Liver (tissue), 9 donors: ENCODE results near the gene ASB7. TPM values are rescaled to one million over a fixed set of nuclear protein-coding genes. Genes with fewer than 3 reads are reported as not detected.

Experiments used
- DNase-seq: peaks from one replicate; pipeline ENCODE4 v3.0.0-alpha.2; 2017; ENCODE audit warnings: low spot score
- H3K27ac ChIP-seq, 2 donors: one replicate each; pipeline ENCODE4 v1.7.0; 2013; ENCODE audit warnings: inconsistent platforms in 2 of 2, low read length in 2 of 2, control low read depth in 1 of 2, low read depth in 1 of 2, mild to moderate bottlenecking in 1 of 2
- H3K27me3 ChIP-seq, 4 donors: one replicate each; pipeline versions ENCODE4 v1.6.1 to v1.7.0; 2013; ENCODE audit warnings: low read length in 3 of 4, inconsistent platforms in 1 of 4, mild to moderate bottlenecking in 1 of 4, moderate library complexity in 1 of 4; ENCODE audit not compliant: control insufficient read depth in 4 of 4, insufficient read depth in 4 of 4
- H3K36me3 ChIP-seq, 4 donors: one replicate each; pipeline versions ENCODE4 v1.6.1 to v1.7.0; 2013; ENCODE audit warnings: low read length in 3 of 4, mild to moderate bottlenecking in 3 of 4, low read depth in 1 of 4, moderate library complexity in 1 of 4; ENCODE audit not compliant: control insufficient read depth in 4 of 4, insufficient read depth in 3 of 4
- H3K4me1 ChIP-seq, 4 donors: one replicate each; pipeline versions ENCODE4 v1.6.1 to v1.7.0; 2013; ENCODE audit warnings: low read length in 3 of 4, mild to moderate bottlenecking in 3 of 4, moderate library complexity in 1 of 4; ENCODE audit not compliant: control insufficient read depth in 4 of 4, insufficient read depth in 4 of 4
- H3K4me3 ChIP-seq, 3 donors: one replicate each; pipeline versions ENCODE4 v1.6.1 to v1.7.0; 2013; ENCODE audit warnings: low read length in 3 of 3, control low read depth in 1 of 3, low read depth in 1 of 3, mild to moderate bottlenecking in 1 of 3
- H3K9ac ChIP-seq, 2 donors: one replicate each; pipeline ENCODE4 v1.7.0; 2013; ENCODE audit warnings: low read length in 2 of 2, mild to moderate bottlenecking in 2 of 2, moderate library complexity in 2 of 2, control low read depth in 1 of 2, low read depth in 1 of 2
- H3K9me3 ChIP-seq, 4 donors: one replicate each; pipeline versions ENCODE4 v1.6.1 to v1.7.0; 2013; ENCODE audit warnings: low read length in 3 of 4; ENCODE audit not compliant: control insufficient read depth in 4 of 4
- ATF3 ChIP-seq: IDR thresholded peaks from 2 replicates; pipeline ENCODE4 v1.6.1; 2016; ENCODE audit warnings: antibody characterized with exemption
- CTCF ChIP-seq: fragments of 150-350 bp; IDR thresholded peaks from 2 replicates; pipeline ENCODE4 v1.5.1; 2017; ENCODE audit warnings: improper control_type of control experiment, low read depth, low read length; ENCODE audit not compliant: missing input control
- FOXA1 ChIP-seq: IDR thresholded peaks from 2 replicates; pipeline ENCODE4 v1.6.1; 2016; ENCODE audit warnings: antibody characterized with exemption
- FOXA2 ChIP-seq: IDR thresholded peaks from 2 replicates; pipeline ENCODE4 v1.6.1; 2016; ENCODE audit warnings: antibody characterized with exemption
- GABPA ChIP-seq, 2 donors: IDR thresholded peaks in 1 of 2; conservative IDR thresholded peaks in 1 of 2; 2 replicates each; pipeline ENCODE4 v1.6.1; 2016; ENCODE audit warnings: antibody characterized with exemption in 2 of 2, mild to moderate bottlenecking in 1 of 2, moderate library complexity in 1 of 2
- HNF4A ChIP-seq, 2 donors: conservative IDR thresholded peaks; 2 replicates each; pipeline ENCODE4 v1.6.1; 2016; ENCODE audit warnings: antibody characterized with exemption in 2 of 2, mild to moderate bottlenecking in 2 of 2
- HNF4G ChIP-seq: IDR thresholded peaks from 2 replicates; pipeline ENCODE4 v1.6.1; 2016; ENCODE audit warnings: antibody characterized with exemption
- NR2F2 ChIP-seq: IDR thresholded peaks from 2 replicates; pipeline ENCODE4 v1.6.1; 2016; ENCODE audit warnings: antibody characterized with exemption
- RAD21 ChIP-seq, 2 donors: IDR thresholded peaks; 2 replicates each; pipeline ENCODE4 v1.6.1; 2016; ENCODE audit warnings: antibody characterized with exemption in 2 of 2, mild to moderate bottlenecking in 2 of 2
- REST ChIP-seq: IDR thresholded peaks from 2 replicates; pipeline ENCODE4 v1.6.1; 2016; ENCODE audit warnings: antibody characterized with exemption, mild to moderate bottlenecking
- RXRA ChIP-seq, 2 donors: IDR thresholded peaks; 2 replicates each; pipeline ENCODE4 v1.6.1; 2017 to 2018; ENCODE audit warnings: antibody characterized with exemption in 2 of 2, mild to moderate bottlenecking in 1 of 2
- SP1 ChIP-seq: IDR thresholded peaks from 2 replicates; pipeline ENCODE4 v1.6.1; 2018; ENCODE audit warnings: antibody characterized with exemption, mild to moderate bottlenecking
- TAF1 ChIP-seq: conservative IDR thresholded peaks from 2 replicates; pipeline ENCODE4 v1.6.1; 2016; ENCODE audit warnings: antibody characterized with exemption, mild to moderate bottlenecking
- WGBS: extraction: QIAGEN DNeasy Blood & Tissue Kit; methylation state at CpG from one replicate; pipeline ENCODE4 v1.1.7; 2013; 5-methylcytosine and 5-hydroxymethylcytosine counted together
- polyA plus RNA-seq, 2 donors: library from polyadenylated mRNA; stranded (reverse) in 1 of 2; unstranded in 1 of 2; fragments of 200-250 nt in 1 of 2; fragments of >200 nt in 1 of 2; fragmentation: Nextera tagmentation in 1 of 2; extraction: Ambion mirVana in 1 of 2; gene quantifications; one replicate each; pipeline versions ENCODE4 v1.2.1 to v1.2.3, GENCODE V29; 2013 to 2015
- total RNA-seq, 2 donors: library from RNA; depleted of rRNA; stranded (reverse); fragments of >200 nt; gene quantifications; one replicate each; pipeline ENCODE4 v1.2.3, GENCODE V29; 2014
- TF ChIP-seq, protein P1 (sequence below): IDR thresholded peaks from 2 replicates; pipeline ENCODE4 v1.6.1; 2016; ENCODE audit warnings: antibody characterized with exemption
- donor health status: healthy.
- donor health status: healthy.
- donor health status: healthy.
- donor health status: healthy.
- donor health status: healthy.

Gene ASB7
- total and polyA plus RNA-seq, 4 donors = 3.7 to 12.6 (median 6.5) TPM

DNA sequence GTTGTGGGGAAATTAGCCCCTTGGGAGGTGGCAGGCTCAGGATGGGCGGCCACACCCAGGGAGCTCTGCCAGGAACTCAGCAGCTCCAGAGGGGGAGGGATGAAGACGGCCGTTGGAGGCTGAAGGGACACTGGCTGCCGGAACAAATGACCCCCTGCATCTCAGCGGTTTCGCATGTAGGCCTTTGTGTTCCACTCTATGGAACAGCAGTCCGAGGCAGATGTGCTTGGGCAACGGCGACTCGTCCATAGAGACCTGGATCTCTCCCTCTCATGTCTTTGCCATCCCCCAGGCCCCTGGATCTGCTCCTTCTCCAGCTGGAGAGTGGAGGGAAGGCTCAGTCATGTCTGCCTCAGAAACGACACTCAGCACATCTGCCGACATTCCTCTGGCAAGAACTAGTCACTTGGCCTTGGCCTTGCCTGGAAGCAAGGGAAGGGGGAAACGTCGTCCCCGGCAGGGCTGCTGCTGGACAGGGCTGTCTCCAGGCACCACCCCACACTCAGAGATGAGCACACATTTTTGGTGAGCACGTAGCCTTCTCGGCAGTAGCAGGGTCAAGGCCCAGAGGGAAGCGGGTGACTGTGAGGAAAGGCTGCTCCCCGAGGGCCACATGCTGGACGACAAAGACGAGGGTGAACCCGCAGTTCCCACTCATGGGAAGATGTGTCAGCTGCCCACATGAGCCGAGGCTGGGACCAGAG lies 83.8 kb downstream of the ASB7 start:
- Histone ChIP-seq H3K9ac (no peak overlapping the region), H3K27me3 (peaks cover 0 to 27% (median under 1%) of the 10 kb centered on the region in 4 donors), H3K4me1 (no peaks in the 10 kb centered on the region), H3K36me3 (no peaks in the 10 kb centered on the region), H3K4me3 (no peak overlapping the region), H3K27ac (peak overlapping the region in 1 of 2 donors; percentile 3), H3K9me3 (no peaks in the 10 kb centered on the region)
- DNase-seq = no peak
- TF ChIP-seq HNF4G (no peak), RXRA (IDR thresholded peaks at IDR 0.05) (peak in 1 of 2 donors; percentile 6)
- 80% methylated on average over 23 of the region's 23 CpGs for WGBS

- Histone ChIP-seq H3K4me3 (no peak overlapping the region), H3K36me3 (no peaks in the 10 kb centered on the region), H3K4me1 (no peaks in the 10 kb centered on the region), H3K27me3 (peaks cover 0 to 31% (median under 1%) of the 10 kb centered on the region in 4 donors), H3K27ac (peak overlapping the region in 1 of 2 donors; percentile 3), H3K9me3 (no peaks in the 10 kb centered on the region), H3K9ac (no peak overlapping the region)
- no peak for DNase-seq
- TF ChIP-seq NR2F2 (peak; percentile 33), FOXA1 (no peak), SP1 (no peak), RXRA (IDR thresholded peaks at IDR 0.05) (peak in 1 of 2 donors; percentile 19)
- 80% methylated on average over 15 of the region's 15 CpGs for WGBS
Observed at GRCh38 chr15:100686725-100687473, 84.5 kb downstream of the ASB7 start.

GRCh38 chr15:100687582-100688141 lies 85.3 kb downstream of the ASB7 start:
- Histone ChIP-seq H3K27ac (no peak overlapping the region), H3K36me3 (no peaks in the 10 kb centered on the region), H3K9me3 (no peaks in the 10 kb centered on the region), H3K27me3 (peaks cover 0 to 34% (median 2%) of the 10 kb centered on the region in 4 donors), H3K4me3 (no peak overlapping the region), H3K4me1 (no peaks in the 10 kb centered on the region), H3K9ac (no peak overlapping the region)
- no peak for DNase-seq
- TF ChIP-seq SP1 (no peak), REST (no peak), TAF1 (no peak), HNF4A (conservative IDR thresholded peaks at IDR 0.05) (no peak), FOXA1 (no peak), FOXA2 (no peak), NR2F2 (no peak), ATF3 (no peak), GABPA (IDR thresholded peaks at IDR 0.05 in 1 of 2, conservative IDR thresholded peaks at IDR 0.05 in 1 of 2) (no peak), CTCF (no peak), RAD21 (IDR thresholded peaks at IDR 0.05) (no peak), HNF4G (no peak), RXRA (IDR thresholded peaks at IDR 0.05) (no peak)
- TF ChIP-seq, protein P1, sequence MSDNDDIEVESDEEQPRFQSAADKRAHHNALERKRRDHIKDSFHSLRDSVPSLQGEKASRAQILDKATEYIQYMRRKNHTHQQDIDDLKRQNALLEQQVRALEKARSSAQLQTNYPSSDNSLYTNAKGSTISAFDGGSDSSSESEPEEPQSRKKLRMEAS = no peak
- WGBS = 58% methylated on average over 11 of the region's 11 CpGs
